CD4-positive, alpha-beta T cell (primary cell): Measurements from ENCODE around the gene CFP. TPM values are rescaled to one million over a fixed set of nuclear protein-coding genes. Genes with fewer than 3 reads are reported as not detected.
"Not testable (repeated sequence)": the region's sequence is repeated elsewhere in the genome, so short reads cannot be mapped to it uniquely, and the experiment has no call there.

Experiments used
- ATAC-seq: fragments of 200-7000 bp; cut with Tn5 transposase; one replicate; pipeline ENCODE4 v1.10.0; 2022; ENCODE audit warnings: mild to moderate bottlenecking; ENCODE audit not compliant: poor library complexity
- CTCF ChIA-PET: fragments of 350-600 bp; sonication (Branson Sonifier 250); formaldehyde crosslinking; loops from one replicate; lab custom pipeline; 2021; ENCODE audit warnings: antibody characterized with exemption, inconsistent platforms; lab: Charles Lee
- POLR2A ChIA-PET: fragments of 350-600 bp; sonication (Branson Sonifier 250); formaldehyde crosslinking; loops from one replicate; lab custom pipeline; 2021; ENCODE audit warnings: antibody characterized with exemption, inconsistent platforms; lab: Charles Lee
- DNase-seq, 14 experiments: peaks; one replicate each; pipeline ENCODE4 v3.0.0-alpha.2; 2013 to 2020; ENCODE audit warnings: mixed read lengths in 2 of 14
- H3K27ac ChIP-seq, 2 donors: one replicate each; pipeline versions ENCODE4 v1.5.1 to v1.7.0; 2013; ENCODE audit warnings: low read length in 2 of 2, low read depth in 1 of 2, mild to moderate bottlenecking in 1 of 2
- H3K27me3 ChIP-seq, 2 experiments: 1 replicate in 1 of 2; 2 replicates in 1 of 2; pipeline versions ENCODE4 v1.6.1 to v1.7.0; 2013; ENCODE audit warnings: low read length in 2 of 2, control low read depth in 1 of 2, mild to moderate bottlenecking in 1 of 2, moderate library complexity in 1 of 2; ENCODE audit not compliant: insufficient read depth in 2 of 2, control insufficient read depth in 1 of 2
- H3K36me3 ChIP-seq: one replicate; pipeline ENCODE4 v1.6.1; 2013; ENCODE audit warnings: low read length, control low read depth; ENCODE audit not compliant: insufficient read depth
- H3K4me1 ChIP-seq: one replicate; pipeline ENCODE4 v1.6.1; 2013; ENCODE audit warnings: low read length, control low read depth; ENCODE audit not compliant: insufficient read depth
- H3K4me3 ChIP-seq: one replicate; pipeline ENCODE4 v1.5.1; 2013; ENCODE audit warnings: mild to moderate bottlenecking, low read length, moderate library complexity
- H3K9me3 ChIP-seq, 2 experiments: 1 replicate in 1 of 2; 2 replicates in 1 of 2; pipeline versions ENCODE4 v1.6.1 to v1.7.0; 2013; ENCODE audit warnings: low read length in 2 of 2, mild to moderate bottlenecking in 2 of 2, control low read depth in 1 of 2, moderate library complexity in 1 of 2; ENCODE audit not compliant: control insufficient read depth in 1 of 2, insufficient read depth in 1 of 2
- H3K27ac Mint-ChIP-seq: one replicate; pipeline ENCODE4 v1.8.0; 2020; ENCODE audit warnings: mixed read lengths
- H3K27me3 Mint-ChIP-seq: one replicate; pipeline ENCODE4 v1.8.0; 2021; ENCODE audit warnings: mixed read lengths
- H3K36me3 Mint-ChIP-seq: one replicate; pipeline ENCODE4 v1.8.0; 2021; ENCODE audit warnings: low read depth, mixed read lengths
- H3K4me1 Mint-ChIP-seq: one replicate; pipeline ENCODE4 v1.8.0; 2021; ENCODE audit warnings: low read depth, mixed read lengths
- H3K4me3 Mint-ChIP-seq: one replicate; pipeline ENCODE4 v1.8.0; 2020; ENCODE audit warnings: mild to moderate bottlenecking, mixed read lengths
- H3K9me3 Mint-ChIP-seq: one replicate; pipeline ENCODE4 v1.8.0; 2020; ENCODE audit warnings: mixed read lengths
- CTCF ChIP-seq: fragments of 200-600 bp; IDR thresholded peaks from one replicate; pipeline ENCODE4 v1.8.0; 2022; ENCODE audit warnings: antibody characterized with exemption, mild to moderate bottlenecking
- intact Hi-C, 2 experiments: fragments of 100-400 bp; cut with DNase I in 1 of 2; cut with micrococcal nuclease in 1 of 2; formaldehyde crosslinking; loops; one replicate each; pipeline versions ENCODE4 v1.15.1 to v1.9.0; 2023 to 2025; cut with DNase I, micrococcal nuclease
- total RNA-seq, 174 experiments: library from RNA in 2 of 174; stranded (reverse) in 2 of 174; gene quantifications; one replicate each; pipeline ENCODE4 v1.2.3 and lab custom pipeline; 2021 to 2026

Gene CFP
- total RNA-seq, 2 experiments from 2014 or later, result 18.3 to 18.6 TPM

DNA sequence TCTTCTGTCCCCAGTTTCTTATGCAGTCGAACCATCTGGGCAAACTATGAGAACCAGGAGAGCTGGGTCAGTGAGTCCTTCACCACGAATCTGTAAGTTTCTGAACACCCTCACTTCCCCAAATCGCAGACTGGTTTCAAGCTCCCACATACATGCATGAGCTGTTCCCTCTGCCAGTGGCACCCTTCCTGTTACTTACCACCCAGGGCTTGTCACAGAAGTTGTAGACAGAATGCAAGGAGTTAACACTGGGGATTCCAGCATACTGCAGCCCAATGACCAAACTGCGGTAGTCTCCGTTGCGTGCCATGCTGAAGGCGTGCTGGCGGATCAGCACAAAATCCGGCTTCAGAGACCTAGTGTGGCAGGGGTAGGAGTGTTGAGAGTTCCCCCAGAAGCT, 24.7 kb downstream of the CFP start:
- ATAC-seq (no peak), DNase-seq (no peak)
- Mint-ChIP-seq H3K27me3 (no peaks in the 10 kb centered on the region), H3K4me3 (no peak overlapping the region), H3K4me1 (no peaks in the 10 kb centered on the region), H3K27ac (no peak overlapping the region), H3K36me3 (peaks cover 4% of the 10 kb centered on the region), H3K9me3 (no peaks in the 10 kb centered on the region)
- peaks cover 3% of the 10 kb centered on the region for H3K4me1 ChIP-seq
- no peak overlapping the region for H3K27ac ChIP-seq
- intact Hi-C loops, result no loop called here
- POLR2A ChIA-PET, result no interaction called here
- H3K9me3 ChIP-seq, result no peaks in the 10 kb centered on the region
- H3K36me3 ChIP-seq, result no peaks in the 10 kb centered on the region
- H3K27me3 ChIP-seq, result no peaks in the 10 kb centered on the region
- H3K4me3 ChIP-seq, result no peak overlapping the region
- no peak for TF ChIP-seq CTCF
- CTCF ChIA-PET, result no interaction called here

- CTCF ChIA-PET, H3K4me3 ChIP-seq, H3K27ac ChIP-seq, H3K36me3 ChIP-seq, H3K9me3 Mint-ChIP-seq, intact Hi-C loops, H3K27ac Mint-ChIP-seq, H3K9me3 ChIP-seq, H3K4me3 Mint-ChIP-seq, ATAC-seq, H3K27me3 Mint-ChIP-seq, H3K36me3 Mint-ChIP-seq, POLR2A ChIA-PET, H3K4me1 ChIP-seq, H3K4me1 Mint-ChIP-seq, H3K27me3 ChIP-seq, DNase-seq: not testable (repeated sequence)
Measured at GRCh38 chrX:47603125-47603524, 26.6 kb downstream of the CFP start.

- H3K9me3 Mint-ChIP-seq, result peaks cover 6% of the 10 kb centered on the region
- ChIA-PET POLR2A (no interaction called here), CTCF (no interaction called here)
Measured at GRCh38 chrX:47597222-47597621, 32.5 kb downstream of the CFP start.

More at GRCh38 chrX:47597222-47597621, 32.5 kb downstream of the CFP start:
- Histone ChIP-seq H3K27me3 (no peaks in the 10 kb centered on the region), H3K4me1 (peaks cover 11% of the 10 kb centered on the region), H3K27ac (no peak overlapping the region), H3K9me3 (peaks cover 6 to 8% of the 10 kb centered on the region in 2 experiments), H3K36me3 (no peaks in the 10 kb centered on the region), H3K4me3 (no peak overlapping the region)
- no peaks in the 10 kb centered on the region for H3K27me3 Mint-ChIP-seq
- DNase-seq (no peak), ATAC-seq (no peak)
- intact Hi-C loops, result no loop called here
- no peak overlapping the region for H3K27ac Mint-ChIP-seq
- peaks cover 20% of the 10 kb centered on the region for H3K36me3 Mint-ChIP-seq
- peaks cover 20% of the 10 kb centered on the region for H3K4me1 Mint-ChIP-seq
- H3K4me3 Mint-ChIP-seq, result no peak overlapping the region
- TF ChIP-seq CTCF, result no peak
